BJ (cell line): ENCODE measurements around the gene TWSG1. TPM values are rescaled to one million over a fixed set of nuclear protein-coding genes. Genes with fewer than 3 reads are reported as not detected.

Experiments
- CTCF ChIA-PET: fragments of 350-600 bp; formaldehyde crosslinking; extraction: SDS; loops from one replicate; lab custom pipeline; 2021; ENCODE audit warnings: antibody characterized with exemption, inconsistent platforms; lab: Yijun Ruan, JAX
- POLR2A ChIA-PET: fragments of 300-600 bp; sonication (Branson Sonifier 250); formaldehyde crosslinking; extraction: SDS; loops from one replicate; lab custom pipeline; 2021; ENCODE audit warnings: antibody characterized with exemption; lab: Charles Lee
- DNase-seq: peaks from one replicate; pipeline ENCODE4 v3.0.0-alpha.2; 2011; ENCODE audit warnings: low read depth
- H3K27me3 ChIP-seq: 2 replicates; pipeline ENCODE4 v1.6.0; 2011; ENCODE audit warnings: low read length; ENCODE audit not compliant: control insufficient read depth, insufficient read depth
- H3K36me3 ChIP-seq: 2 replicates; pipeline ENCODE4 v1.5.1; 2011; ENCODE audit warnings: low read length; ENCODE audit not compliant: control insufficient read depth, insufficient read depth
- H3K4me3 ChIP-seq: 2 replicates; pipeline ENCODE4 v1.5.1; 2011; ENCODE audit warnings: low read depth, mild to moderate bottlenecking, control low read depth, low read length
- CTCF ChIP-seq: IDR thresholded peaks from 2 replicates; pipeline ENCODE4 v1.5.1; 2011; ENCODE audit warnings: low read depth, mild to moderate bottlenecking, control low read depth, inconsistent platforms, low read length, moderate library complexity; ENCODE audit not compliant: insufficient read depth
- polyA plus RNA-seq: library from polyadenylated mRNA; depleted of rRNA; stranded (reverse); fragments of >200 nt; gene quantifications from 2 replicates; pipeline ENCODE4 v1.2.3, GENCODE V29; 2011

Gene TWSG1
- polyA plus RNA-seq, 1 experiment: 127 TPM

- Histone ChIP-seq H3K27me3 (no peaks in the 10 kb centered on the region), H3K4me3 (no peak overlapping the region), H3K36me3 (no peaks in the 10 kb centered on the region)
- CTCF ChIA-PET: no interaction called here
- no peak for TF ChIP-seq CTCF
- DNase-seq: no peak
- POLR2A ChIA-PET: no interaction called here
These were observed 42.5 kb upstream of the TWSG1 start for GRCh38 chr18:9292047-9292446.

- TF ChIP-seq CTCF: no peak
- no peak for DNase-seq
- CTCF ChIA-PET: no interaction called here
These were observed 40.6 kb upstream of the TWSG1 start for GRCh38 chr18:9293948-9294347.

GRCh38 chr18:9296233-9297006, 38.2 kb upstream of the TWSG1 start:
- H3K4me3 ChIP-seq: no peak overlapping the region
- DNase-seq: no peak
- H3K36me3 ChIP-seq: no peaks in the 10 kb centered on the region
- CTCF ChIA-PET: interaction anchor here (0.6 kb wide), 1 partner anchor 1509 kb away, joined by 3 read pairs; no protein-coding TSS in a partner anchor
- POLR2A ChIA-PET: no interaction called here
- H3K27me3 ChIP-seq: no peaks in the 10 kb centered on the region
- TF ChIP-seq CTCF: no peak

More at GRCh38 chr18:9293948-9294347, 40.6 kb upstream of the TWSG1 start:
- Histone ChIP-seq H3K4me3 (no peak overlapping the region), H3K36me3 (no peaks in the 10 kb centered on the region), H3K27me3 (no peaks in the 10 kb centered on the region)
- POLR2A ChIA-PET: no interaction called here

- CTCF ChIA-PET: no interaction called here
- TF ChIP-seq CTCF: no peak
- no peaks in the 10 kb centered on the region for H3K27me3 ChIP-seq
These were observed 37.6 kb upstream of the TWSG1 start for GRCh38 chr18:9297007-9297393.

GRCh38 chr18:9304388-9305070, 30.0 kb upstream of the TWSG1 start:
- TF ChIP-seq CTCF: no peak
- POLR2A ChIA-PET: no interaction called here
- Histone ChIP-seq H3K27me3 (no peaks in the 10 kb centered on the region), H3K36me3 (no peaks in the 10 kb centered on the region), H3K4me3 (no peak overlapping the region)
- DNase-seq: no peak
- CTCF ChIA-PET: no interaction called here

More at GRCh38 chr18:9297007-9297393, 37.6 kb upstream of the TWSG1 start:
- DNase-seq: no peak
- POLR2A ChIA-PET: no interaction called here
- H3K36me3 ChIP-seq: no peaks in the 10 kb centered on the region
- H3K4me3 ChIP-seq: no peak overlapping the region
